PC-9 (cell line): ENCODE measurements around the gene ZMYM4. TPM values are rescaled to one million over a fixed set of nuclear protein-coding genes. Genes with fewer than 3 reads are reported as not detected.

Experiments
- BruUV-seq: library from RNA; stranded (reverse); fragments of 400-500 nt; replicated peaks from 2 replicates; lab custom pipeline; 2021; lab: Mats Ljungman, UMichigan
- CTCF ChIA-PET: fragments of 300-600 bp; sonication (Branson Sonifier 250); formaldehyde crosslinking; loops from one replicate; lab custom pipeline; 2022; ENCODE audit warnings: antibody characterized with exemption; lab: Charles Lee
- POLR2A ChIA-PET: fragments of 300-600 bp; sonication (Branson Sonifier 250); formaldehyde crosslinking; loops from one replicate; lab custom pipeline; 2022; ENCODE audit warnings: antibody characterized with exemption; ENCODE audit not compliant: unreplicated experiment; lab: Charles Lee
- DNase-seq, 2 experiments: peaks; one replicate each; pipeline versions ENCODE4 v3.0.0 to v3.0.0-alpha.2; 2015 to 2022; ENCODE audit warnings: mixed read lengths in 1 of 2
- H2AFZ ChIP-seq: fragments of 200-600 bp; sonication (generic); 2 replicates; pipeline ENCODE4 v1.8.1; 2017; ENCODE audit warnings: antibody characterized with exemption
- H3F3A ChIP-seq: fragments of 200-600 bp; sonication (generic); 2 replicates; pipeline ENCODE4 v1.8.1; 2017; ENCODE audit warnings: antibody characterized with exemption, mild to moderate bottlenecking, low read depth; ENCODE audit not compliant: insufficient read depth
- H3K27ac ChIP-seq: fragments of 200-600 bp; sonication (generic); 2 replicates; pipeline ENCODE4 v1.6.1; 2016; ENCODE audit warnings: mixed run types
- H3K27me3 ChIP-seq: fragments of 200-600 bp; sonication (generic); 2 replicates; pipeline ENCODE4 v1.6.1; 2016; ENCODE audit warnings: low read depth, mixed run types; ENCODE audit not compliant: insufficient read depth
- H3K36me3 ChIP-seq: fragments of 200-600 bp; sonication (generic); 2 replicates; pipeline ENCODE4 v1.6.1; 2016; ENCODE audit warnings: low read depth, mixed run types
- H3K4me1 ChIP-seq: fragments of 200-600 bp; sonication (generic); replicated peaks from 2 replicates; pipeline ENCODE4 v1.6.1; 2016; ENCODE audit warnings: mixed run types; ENCODE audit not compliant: insufficient read depth
- H3K4me2 ChIP-seq: fragments of 200-600 bp; sonication (generic); 2 replicates; pipeline ENCODE4 v1.6.1; 2017; ENCODE audit warnings: mixed run types
- H3K4me3 ChIP-seq: fragments of 200-600 bp; sonication (generic); 2 replicates; pipeline ENCODE4 v1.6.1; 2016; ENCODE audit warnings: mixed run types
- H3K79me2 ChIP-seq: fragments of 200-600 bp; sonication (generic); 2 replicates; pipeline ENCODE4 v1.6.1; 2017; ENCODE audit warnings: low read depth, mixed run types
- H3K9me2 ChIP-seq: fragments of 200-600 bp; sonication (generic); 2 replicates; pipeline ENCODE4 v1.8.1; 2017; ENCODE audit warnings: mild to moderate bottlenecking; ENCODE audit not compliant: insufficient read depth
- H3K9me3 ChIP-seq: fragments of 200-600 bp; sonication (generic); 2 replicates; pipeline ENCODE4 v1.8.1; 2016; ENCODE audit warnings: low read depth; ENCODE audit not compliant: insufficient read depth
- H4K20me1 ChIP-seq: fragments of 200-600 bp; sonication (generic); 2 replicates; pipeline ENCODE4 v1.8.1; 2017; ENCODE audit not compliant: insufficient read depth
- EZH2 ChIP-seq: fragments of 200-600 bp; sonication (generic); IDR thresholded peaks from 2 replicates; pipeline ENCODE4 v1.8.0; 2017; ENCODE audit warnings: antibody characterized with exemption, low read depth
- intact Hi-C: fragments of 100-400 bp; cut with micrococcal nuclease; formaldehyde crosslinking; loops from one replicate; pipeline ENCODE4 v1.10.0; 2022; ENCODE audit not compliant: unreplicated experiment
- total RNA-seq: library from RNA; stranded (reverse); gene quantifications from 2 replicates; pipeline ENCODE4 v1.2.3, GENCODE V29; 2021
- TF ChIP-seq, protein P1 (sequence below): fragments of 200-600 bp; sonication (generic); conservative IDR thresholded peaks from 2 replicates; pipeline ENCODE4 v1.6.1; 2017; ENCODE audit warnings: mixed run types, antibody characterized with exemption, mild to moderate bottlenecking, moderate library complexity

Gene ZMYM4
- total RNA-seq, 1 experiment from 2014 or later = 84.4 TPM

DNA sequence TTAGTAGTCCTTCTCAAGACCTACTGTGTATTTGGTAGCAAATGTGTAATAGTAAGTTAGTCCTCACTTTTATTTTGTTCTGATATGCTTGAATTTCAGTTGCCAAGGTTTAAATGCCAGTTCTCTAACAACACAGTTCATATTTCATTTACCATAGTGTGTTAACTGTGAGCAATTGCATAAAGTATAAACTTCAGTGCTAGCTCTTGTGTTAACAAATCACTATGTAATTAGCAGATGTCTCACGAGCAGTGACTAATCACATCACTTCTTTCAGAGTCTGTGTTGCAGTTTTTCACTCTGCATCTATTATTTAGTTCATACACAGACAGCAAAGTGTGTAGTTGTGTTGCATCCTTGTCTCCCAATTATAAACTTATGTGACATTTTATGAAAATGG, 47.8 kb downstream of the ZMYM4 start:
- TF ChIP-seq, protein P1, sequence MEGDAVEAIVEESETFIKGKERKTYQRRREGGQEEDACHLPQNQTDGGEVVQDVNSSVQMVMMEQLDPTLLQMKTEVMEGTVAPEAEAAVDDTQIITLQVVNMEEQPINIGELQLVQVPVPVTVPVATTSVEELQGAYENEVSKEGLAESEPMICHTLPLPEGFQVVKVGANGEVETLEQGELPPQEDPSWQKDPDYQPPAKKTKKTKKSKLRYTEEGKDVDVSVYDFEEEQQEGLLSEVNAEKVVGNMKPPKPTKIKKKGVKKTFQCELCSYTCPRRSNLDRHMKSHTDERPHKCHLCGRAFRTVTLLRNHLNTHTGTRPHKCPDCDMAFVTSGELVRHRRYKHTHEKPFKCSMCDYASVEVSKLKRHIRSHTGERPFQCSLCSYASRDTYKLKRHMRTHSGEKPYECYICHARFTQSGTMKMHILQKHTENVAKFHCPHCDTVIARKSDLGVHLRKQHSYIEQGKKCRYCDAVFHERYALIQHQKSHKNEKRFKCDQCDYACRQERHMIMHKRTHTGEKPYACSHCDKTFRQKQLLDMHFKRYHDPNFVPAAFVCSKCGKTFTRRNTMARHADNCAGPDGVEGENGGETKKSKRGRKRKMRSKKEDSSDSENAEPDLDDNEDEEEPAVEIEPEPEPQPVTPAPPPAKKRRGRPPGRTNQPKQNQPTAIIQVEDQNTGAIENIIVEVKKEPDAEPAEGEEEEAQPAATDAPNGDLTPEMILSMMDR = no peak
- no peak for TF ChIP-seq EZH2
- H3F3A ChIP-seq = no peaks in the 10 kb centered on the region
- H3K27me3 ChIP-seq = no peaks in the 10 kb centered on the region
- CTCF ChIA-PET = no interaction called here
- no TSS peak for BruUV-seq
- peaks cover 24% of the 10 kb centered on the region; the same call in 1 of the 2 replicates for H3K79me2 ChIP-seq
- intact Hi-C loops = no loop called here
- H3K9me3 ChIP-seq = no peaks in the 10 kb centered on the region
- no peak overlapping the region for H3K4me3 ChIP-seq
- no peak overlapping the region for H3K4me2 ChIP-seq
- H3K4me1 ChIP-seq = no peaks in the 10 kb centered on the region
- POLR2A ChIA-PET = no interaction called here
- H3K27ac ChIP-seq = no peak overlapping the region
- H4K20me1 ChIP-seq = peaks cover 8% of the 10 kb centered on the region
- no peak overlapping the region for H2AFZ ChIP-seq
- no peak for DNase-seq
- no peaks in the 10 kb centered on the region for H3K9me2 ChIP-seq
- H3K36me3 ChIP-seq = 0 out of 2 replicates have a peak, but pooled peaks cover 6% of the 10 kb centered on the region

DNA sequence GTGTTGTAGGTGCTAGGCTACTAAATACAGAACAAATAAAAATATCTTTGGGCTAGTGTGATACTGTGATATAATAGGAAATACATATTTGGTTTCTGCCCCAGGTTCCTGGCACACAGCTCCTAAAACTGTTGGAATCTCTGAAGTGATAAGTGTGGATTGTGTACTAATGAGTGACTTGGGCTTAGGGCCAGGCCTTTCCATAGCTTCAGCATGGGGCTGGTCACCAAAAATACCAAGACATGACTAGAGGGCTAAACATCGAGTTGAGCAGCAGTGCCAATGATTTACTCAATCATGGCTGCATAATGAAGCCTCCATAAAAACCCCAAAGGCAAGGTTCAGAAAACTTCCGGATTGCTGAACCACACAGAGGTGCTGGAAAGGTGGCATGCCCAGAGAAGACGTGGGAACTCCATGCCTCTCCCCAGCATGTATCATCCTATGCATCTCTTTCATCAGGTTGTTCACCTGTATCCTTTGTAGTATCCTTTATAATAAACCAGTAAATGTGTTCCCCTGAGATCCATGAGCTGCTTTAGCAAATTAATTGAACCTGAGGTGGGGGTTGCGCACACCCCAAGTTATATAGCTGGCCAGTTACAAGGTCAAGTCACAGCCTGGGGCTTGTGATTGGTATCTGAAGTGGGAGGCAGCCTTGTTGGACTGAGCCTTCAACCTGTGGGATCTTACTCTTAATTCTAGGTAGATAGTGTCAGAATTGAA, 51.6 kb downstream of the ZMYM4 start:
- intact Hi-C loops = no loop called here
- BruUV-seq = no TSS peak
- Histone ChIP-seq H3K36me3 (0 out of 2 replicates have a peak, but pooled peaks cover 6% of the 10 kb centered on the region), H3F3A (no peaks in the 10 kb centered on the region), H2AFZ (no peak overlapping the region), H3K27me3 (no peaks in the 10 kb centered on the region), H3K9me2 (no peaks in the 10 kb centered on the region), H3K4me3 (no peak overlapping the region), H3K9me3 (no peaks in the 10 kb centered on the region), H3K27ac (no peak overlapping the region), H3K79me2 (peaks cover 38% of the 10 kb centered on the region), H3K4me1 (no peaks in the 10 kb centered on the region), H3K4me2 (no peak overlapping the region), H4K20me1 (peaks cover 10% of the 10 kb centered on the region; the same call in 1 of the 2 replicates)
- POLR2A ChIA-PET = no interaction called here
- DNase-seq = no peak
- TF ChIP-seq, protein P1 = no peak
- no peak for TF ChIP-seq EZH2
- CTCF ChIA-PET = no interaction called here

- Histone ChIP-seq H3K9me2 (no peaks in the 10 kb centered on the region), H4K20me1 (peaks cover 10% of the 10 kb centered on the region; the same call in 1 of the 2 replicates), H3K36me3 (0 out of 2 replicates have a peak, but pooled peaks cover 6% of the 10 kb centered on the region), H3K4me2 (no peak overlapping the region), H3K4me3 (no peak overlapping the region), H3K9me3 (no peaks in the 10 kb centered on the region), H3K4me1 (no peaks in the 10 kb centered on the region), H3K27ac (no peak overlapping the region), H3K79me2 (peaks cover 34% of the 10 kb centered on the region; the same call in 1 of the 2 replicates), H2AFZ (no peak overlapping the region), H3F3A (no peaks in the 10 kb centered on the region), H3K27me3 (no peaks in the 10 kb centered on the region)
- TF ChIP-seq, protein P1 = no peak
- TF ChIP-seq EZH2 = no peak
- intact Hi-C loops = no loop called here
- ChIA-PET CTCF (no interaction called here), POLR2A (no interaction called here)
- no TSS peak for BruUV-seq
- no peak for DNase-seq
Observed at GRCh38 chr1:35320937-35321336, 52.4 kb downstream of the ZMYM4 start.
